Right lung (tissue), 10 donors: Measurements from ENCODE around the gene TAOK2. TPM values are rescaled to one million over a fixed set of nuclear protein-coding genes. Genes with fewer than 3 reads are reported as not detected.
"Not testable (repeated sequence)": the region's sequence is repeated elsewhere in the genome, so short reads cannot be mapped to it uniquely, and the experiment has no call there.

Experiments
- DNase-seq, 2 donors: peaks; one replicate each; pipeline ENCODE4 v3.0.0-alpha.2; 2013
- long read RNA-seq, 8 donors: transcript quantifications; one replicate each; lab custom pipeline, GENCODE V29; 2026
- polyA plus RNA-seq, 5 donors: library from polyadenylated mRNA; unstranded; fragments of 120-200 nt; gene quantifications; one replicate each; pipeline versions ENCODE4 v1.2.1 to v1.2.3, GENCODE V29; 2013; ENCODE audit warnings: inconsistent platforms in 1 of 5, low replicate concordance in 1 of 5; ENCODE audit not compliant: insufficient read length in 5 of 5, insufficient read depth in 1 of 5

Gene TAOK2
- 10 to 100 TPM; 42.8 to 66.2 (median 54.0) TPM for polyA plus RNA-seq
- long read RNA-seq, donor 1, partial matches to known transcripts = 22 of 24 reads
- long read RNA-seq, donor 1, other reads (novel, unspliced or antisense) = 0 of 24 reads
- long read RNA-seq, donor 2, full-length matches to known transcripts = 4 of 4 reads
- long read RNA-seq, donor 2, partial matches to known transcripts = 0 of 4 reads
- long read RNA-seq, donor 2, other reads (novel, unspliced or antisense) = 0 of 4 reads
- long read RNA-seq, donor 3, transcript TAOK2-206 (2 exons, 1,721 nt) = major isoform, 5 of 10 reads
- long read RNA-seq, donor 3, partial matches to known transcripts = 5 of 10 reads
- long read RNA-seq, donor 3, other reads (novel, unspliced or antisense) = 0 of 10 reads
- long read RNA-seq, donor 4, partial matches to known transcripts = 15 of 19 reads
- long read RNA-seq, donor 4, other reads (novel, unspliced or antisense) = 0 of 19 reads
- long read RNA-seq, donor 5, full-length matches to known transcripts = 9 of 9 reads
- long read RNA-seq, donor 5, partial matches to known transcripts = 0 of 9 reads
- long read RNA-seq, donor 5, other reads (novel, unspliced or antisense) = 0 of 9 reads
- long read RNA-seq, donor 6, full-length matches to known transcripts = 9 of 20 reads
- long read RNA-seq, donor 6, partial matches to known transcripts = 11 of 20 reads
- long read RNA-seq, donor 6, other reads (novel, unspliced or antisense) = 0 of 20 reads
- long read RNA-seq, donor 7, full-length matches to known transcripts = 4 of 94 reads
- long read RNA-seq, donor 7, partial matches to known transcripts = 78 of 94 reads
- long read RNA-seq, donor 7, other reads (novel, unspliced or antisense) = 12 of 94 reads
- long read RNA-seq, donor 8, full-length matches to known transcripts = 2 of 7 reads
- long read RNA-seq, donor 8, partial matches to known transcripts = 5 of 7 reads
- long read RNA-seq, donor 8, other reads (novel, unspliced or antisense) = 0 of 7 reads

DNA sequence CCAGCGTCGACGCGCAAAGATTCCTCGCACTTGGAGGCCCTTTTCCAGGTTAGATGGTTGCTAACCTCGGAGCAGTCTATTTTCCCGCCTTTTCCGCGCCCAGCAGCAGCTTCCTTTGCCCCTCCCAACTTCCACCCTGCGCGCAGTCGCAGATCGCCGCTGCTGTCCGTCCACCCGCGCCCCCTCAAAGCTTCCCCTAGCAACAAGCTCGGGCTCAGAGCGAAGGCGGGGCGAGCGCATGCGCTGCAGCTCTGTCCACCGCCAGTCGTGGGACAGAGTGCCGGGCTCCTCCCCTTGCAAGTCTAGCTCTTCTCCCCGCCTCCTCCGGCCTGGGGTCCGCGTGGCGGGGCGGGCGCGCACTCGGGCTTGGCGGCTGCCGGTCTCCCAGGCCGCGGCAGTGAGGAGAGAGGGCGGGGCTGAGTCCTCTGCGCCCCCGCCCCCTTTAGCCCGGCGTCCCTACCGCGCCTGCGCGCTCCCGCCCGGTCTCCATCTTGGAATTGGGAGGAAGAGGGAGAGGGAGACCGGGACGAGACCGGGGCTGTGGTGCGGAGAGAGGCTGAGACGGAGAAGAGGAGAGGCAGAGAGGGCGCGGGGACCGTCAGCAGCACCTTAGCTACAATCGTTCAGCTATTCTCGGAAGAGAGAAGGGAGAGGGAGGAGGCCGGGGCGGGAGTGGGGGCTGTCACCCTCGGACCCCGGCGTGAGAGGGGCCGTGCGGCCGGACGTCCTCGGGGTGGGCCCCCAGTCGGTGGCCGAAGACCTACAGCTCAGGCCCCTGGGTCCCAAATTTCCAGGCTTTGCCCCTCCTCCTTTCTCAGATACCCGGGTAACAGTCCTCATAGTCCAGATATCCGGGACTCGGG, at the start of gene TAOK2:
TAOK2 (plus strand) TSS at position 485 of the 863 bp plus-strand sequence. CDS start 3,905 bp downstream, outside the sequence.
- peak; percentile 99 for DNase-seq

DNA sequence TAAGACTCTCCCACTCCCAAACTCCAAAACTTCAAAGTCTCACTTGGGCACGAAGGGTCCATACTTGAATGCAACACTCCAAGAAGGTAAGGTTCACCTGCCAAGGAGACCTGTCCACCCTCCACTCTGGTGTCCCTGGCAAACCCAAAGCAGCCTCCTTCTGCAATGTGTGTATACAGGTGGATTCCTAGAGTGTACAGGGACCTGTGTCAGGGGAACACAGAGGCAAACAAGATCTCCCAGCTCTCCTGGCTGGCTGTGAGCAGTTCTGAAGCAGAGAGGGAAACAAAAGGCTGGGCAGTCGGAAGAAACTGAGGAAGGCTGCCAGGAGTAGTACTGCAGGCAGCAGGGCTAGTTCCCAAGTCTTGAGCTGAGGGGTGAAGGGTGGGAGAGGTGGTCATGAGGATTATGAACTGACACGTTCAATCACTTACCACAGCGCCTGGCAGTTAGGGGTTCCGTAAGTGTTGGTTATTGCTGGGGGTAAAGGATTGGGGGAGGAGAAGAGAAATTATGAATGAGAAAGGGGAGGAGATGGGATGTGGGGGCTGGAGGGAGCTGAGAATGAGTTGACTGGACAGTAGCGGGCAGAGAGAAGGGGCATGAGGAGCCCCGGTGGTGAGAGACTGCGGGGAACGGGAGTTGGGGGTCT, 48.4 kb upstream of the TAOK2 start:
- no peak for DNase-seq

DNA sequence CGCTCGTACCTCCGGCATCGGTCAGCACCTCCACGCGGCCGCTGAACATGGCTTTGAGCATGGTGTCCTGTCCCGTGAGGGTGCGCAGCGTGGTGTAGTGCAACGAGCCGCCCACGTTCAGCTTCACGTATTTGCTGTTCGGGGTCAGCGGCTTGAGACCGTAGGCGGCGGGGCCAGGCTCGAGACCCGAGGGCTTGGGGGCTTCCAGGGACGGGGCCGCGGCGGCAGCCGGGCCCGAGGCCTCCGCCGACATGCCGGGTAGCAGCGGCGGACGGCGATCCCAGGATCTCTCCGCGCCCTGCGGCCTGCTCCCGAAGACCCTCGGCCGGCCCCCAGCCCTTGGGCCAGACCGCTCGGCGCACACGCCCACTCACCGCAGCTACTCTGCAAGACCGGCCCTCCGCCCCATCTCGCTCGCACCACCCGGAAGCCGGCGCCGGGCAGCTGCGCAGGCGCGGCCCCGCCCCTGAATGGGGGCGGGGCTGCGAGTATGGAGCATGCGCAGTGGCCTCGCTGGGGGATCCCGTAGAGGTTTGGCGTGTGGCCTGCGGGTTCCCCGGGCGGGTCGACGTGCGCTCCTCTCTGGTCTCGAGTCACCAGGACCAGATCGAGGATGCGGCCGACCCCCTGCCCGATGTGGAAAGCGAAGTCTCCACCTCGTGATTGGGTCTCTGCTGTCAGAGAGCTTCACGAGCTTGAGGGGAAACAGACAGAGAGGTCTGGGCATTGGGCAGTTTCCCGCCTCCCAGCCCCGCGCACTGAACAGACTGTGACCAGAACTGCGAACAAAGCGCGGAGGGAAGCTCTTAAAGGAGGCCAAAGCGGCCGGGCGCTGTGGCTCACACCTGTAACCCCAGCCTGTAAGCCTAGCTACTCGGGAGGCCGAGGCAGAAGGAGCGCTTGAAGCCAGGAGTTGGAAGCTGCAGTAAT, 47.6 kb upstream of the TAOK2 start, which contains the start of gene KCTD13:
KCTD13 (minus strand) TSS at position 446 of the 930 bp plus-strand sequence; CDS start at position 253, 193 bp downstream.
- peak; percentile 91 to 92 for DNase-seq

DNA sequence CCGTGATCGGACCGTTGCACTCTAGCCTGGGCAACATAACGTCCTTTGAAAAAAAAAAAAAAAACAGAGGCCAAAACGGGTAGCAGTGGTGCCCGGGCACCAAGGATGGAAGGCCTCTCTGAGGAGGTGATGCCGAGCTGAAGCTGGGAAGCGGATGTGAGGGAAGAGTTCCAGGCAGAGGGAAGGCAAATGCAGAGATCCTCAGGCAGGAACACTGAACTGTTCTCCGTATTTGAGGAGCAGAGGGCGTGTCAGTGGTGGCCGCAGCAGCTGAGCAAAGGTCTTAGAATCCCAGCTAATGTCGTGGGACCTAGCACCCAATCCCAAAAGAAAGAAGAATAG, 47.0 kb upstream of the TAOK2 start:
- DNase-seq = no peak

DNA sequence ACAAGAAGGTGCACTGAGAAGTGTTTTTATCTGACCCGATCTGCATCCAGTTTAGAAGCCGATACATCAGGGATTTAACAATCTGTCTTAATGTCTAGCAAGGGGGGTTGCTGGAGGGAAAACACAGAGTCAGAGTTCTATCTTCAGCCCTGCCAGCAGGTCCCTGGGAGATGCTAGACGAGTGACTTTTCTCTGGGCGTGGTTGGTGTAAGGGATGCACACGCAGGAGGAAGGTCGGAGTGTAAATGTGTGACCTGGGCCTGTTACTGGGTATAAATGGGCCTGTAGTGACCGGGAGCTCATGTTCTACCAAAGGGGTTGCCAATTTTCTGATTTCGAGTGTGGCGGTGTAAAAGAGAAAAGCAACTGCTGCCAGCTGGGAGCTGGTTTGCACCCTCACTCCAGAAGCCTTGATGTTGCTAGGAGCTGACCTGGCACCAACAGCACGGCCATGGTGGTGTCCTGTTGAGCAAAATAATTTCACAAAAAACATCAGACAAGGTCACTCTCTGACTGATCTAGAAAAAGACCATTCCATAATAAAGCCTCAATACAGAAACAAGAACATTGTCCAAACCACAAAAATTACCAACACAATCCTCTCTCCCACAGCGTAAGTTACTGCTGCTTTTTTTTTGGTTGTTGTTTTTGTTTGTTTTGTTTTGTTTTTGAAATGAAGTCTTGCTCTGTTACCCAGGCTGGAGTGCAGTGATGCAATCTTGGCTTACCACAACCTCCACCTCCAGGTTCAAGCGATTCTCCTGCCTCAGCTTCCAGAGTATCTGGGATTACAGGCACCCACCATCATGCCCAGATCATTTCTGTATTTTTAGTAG, 46.4 kb upstream of the TAOK2 start:
- no peak for DNase-seq

DNA sequence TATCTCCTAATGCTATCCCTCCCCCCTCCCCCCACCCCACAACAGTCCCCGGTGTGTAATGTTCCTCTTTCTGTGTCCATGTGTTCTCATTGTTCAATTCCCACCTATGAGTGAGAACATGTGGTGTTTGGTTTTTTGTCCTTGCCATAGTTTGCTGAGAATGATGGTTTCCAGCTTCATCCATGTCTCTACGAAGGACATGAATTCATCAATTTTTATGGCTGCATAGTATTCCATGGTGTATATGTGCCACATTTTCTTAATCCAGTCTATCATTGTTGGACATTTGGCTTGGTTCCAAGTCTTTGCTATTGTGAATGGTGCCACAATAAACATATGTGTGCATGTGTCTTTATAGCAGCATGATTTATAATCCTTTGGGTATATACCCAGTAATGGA, 41.9 kb upstream of the TAOK2 start:
- DNase-seq = not testable (repeated sequence)

DNA sequence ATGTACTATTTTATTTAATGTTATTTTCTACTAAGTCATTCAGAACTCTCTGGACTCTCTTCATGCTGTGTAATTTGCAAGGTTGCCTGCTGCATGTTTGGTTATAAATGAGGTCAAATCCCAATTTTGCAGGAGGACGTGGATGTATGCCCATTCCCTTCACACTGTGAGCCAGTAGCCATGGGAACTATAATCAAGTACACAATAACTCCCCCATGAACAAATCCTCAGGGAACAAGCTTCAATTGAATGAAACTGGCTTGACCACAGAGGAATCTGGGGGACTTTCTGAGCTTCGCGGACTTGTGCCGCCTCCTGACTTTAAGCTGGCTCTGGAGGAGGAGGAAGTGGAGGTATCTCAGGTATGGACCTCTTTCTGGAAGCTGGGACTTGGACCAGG, 33.0 kb upstream of the TAOK2 start:
- no peak for DNase-seq

DNA sequence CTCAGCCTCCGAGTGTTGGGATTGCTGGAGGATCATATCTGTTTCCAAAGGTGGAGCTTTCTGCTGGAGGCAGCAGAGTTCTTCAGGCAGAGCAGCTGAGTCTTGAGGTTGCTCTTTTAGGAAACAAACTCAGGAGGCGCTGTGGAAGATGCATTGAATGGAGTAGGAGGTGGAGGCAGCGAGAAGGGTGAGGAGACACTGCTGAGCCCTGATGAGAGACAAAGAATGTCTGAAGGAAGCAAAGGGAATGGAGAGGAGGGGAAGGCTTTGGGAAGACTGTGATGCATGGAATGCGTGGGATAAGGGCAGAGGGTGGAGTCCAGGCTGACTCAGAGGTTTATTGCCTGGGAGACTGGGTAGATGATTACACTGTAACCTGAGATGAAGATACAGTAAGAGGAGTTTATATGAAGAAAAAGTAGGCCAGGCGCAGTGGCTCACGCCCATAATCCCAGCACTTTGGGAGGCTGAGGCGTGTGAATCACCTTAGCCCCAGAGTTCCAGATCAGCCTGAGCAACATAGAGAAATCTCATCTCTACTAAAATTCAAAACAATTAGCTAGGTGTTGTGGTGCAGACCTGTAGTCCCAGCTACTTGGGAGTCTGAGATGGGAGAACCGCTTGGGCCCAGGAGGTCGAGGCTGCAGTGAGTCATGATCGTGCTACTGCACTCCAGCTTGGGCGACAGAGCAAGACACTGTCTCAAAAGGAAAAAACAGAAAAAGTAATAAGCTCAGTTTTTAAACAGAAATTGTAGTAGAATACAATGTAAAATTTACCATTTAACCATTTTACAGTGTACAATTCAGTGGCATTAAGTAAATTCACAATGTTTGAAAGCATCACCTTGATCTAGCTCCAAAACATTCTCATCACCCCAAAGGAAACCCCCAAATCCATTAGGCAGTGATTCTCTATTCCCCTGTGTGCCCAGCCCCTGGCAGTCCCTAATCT, 29.5 kb upstream of the TAOK2 start:
- no peak for DNase-seq

DNA sequence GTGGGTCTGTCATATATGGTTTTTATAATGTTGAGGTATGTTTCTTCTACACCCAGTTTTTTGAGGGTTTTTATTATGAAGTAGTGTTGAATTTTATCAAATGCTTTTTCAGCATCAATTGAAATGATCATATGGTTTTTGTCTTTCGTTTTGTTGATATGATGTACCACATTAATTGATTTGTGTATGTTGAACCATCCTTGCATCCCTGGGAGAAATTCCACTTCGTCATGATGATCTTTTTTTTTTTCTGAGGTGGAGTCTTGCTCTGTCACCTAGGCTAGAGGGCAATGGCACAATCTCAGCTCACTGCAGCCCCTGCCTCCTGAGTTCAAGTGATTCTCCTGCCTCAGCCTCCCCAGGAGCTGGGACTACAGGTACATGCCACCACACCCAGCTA, 25.8 kb upstream of the TAOK2 start:
- DNase-seq = no peak

DNA sequence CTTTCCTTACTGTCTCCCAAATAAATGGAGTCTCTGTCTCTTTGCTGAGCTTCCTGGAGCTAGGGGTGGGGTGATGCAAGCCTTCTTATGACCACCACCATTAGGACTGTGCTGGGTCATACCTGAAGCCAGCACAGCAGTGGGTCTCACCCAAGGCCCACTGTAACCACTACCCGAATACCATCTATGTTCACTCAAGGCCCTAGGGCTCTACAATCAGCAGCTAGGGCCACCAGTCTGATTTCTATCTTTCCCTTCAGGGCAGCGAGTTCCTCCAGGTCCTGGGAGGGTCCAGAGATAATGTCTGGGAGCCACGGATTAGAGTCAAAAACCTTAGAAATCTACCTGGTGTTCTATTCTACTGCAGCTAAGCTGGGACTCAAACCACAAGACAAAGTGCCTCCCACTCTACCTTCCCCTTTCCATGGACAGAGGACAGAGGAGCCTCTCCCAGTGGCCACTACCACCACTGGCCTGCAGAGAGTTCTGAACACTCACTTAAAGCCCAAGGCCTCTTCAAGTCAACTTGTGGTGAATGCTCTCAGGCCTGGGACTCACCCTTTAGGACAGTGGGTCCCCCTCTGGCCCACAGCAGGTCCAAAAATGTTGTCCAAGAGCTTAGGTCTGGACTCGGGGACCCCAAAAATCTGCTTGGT, 22.7 kb upstream of the TAOK2 start:
- no peak for DNase-seq

DNA sequence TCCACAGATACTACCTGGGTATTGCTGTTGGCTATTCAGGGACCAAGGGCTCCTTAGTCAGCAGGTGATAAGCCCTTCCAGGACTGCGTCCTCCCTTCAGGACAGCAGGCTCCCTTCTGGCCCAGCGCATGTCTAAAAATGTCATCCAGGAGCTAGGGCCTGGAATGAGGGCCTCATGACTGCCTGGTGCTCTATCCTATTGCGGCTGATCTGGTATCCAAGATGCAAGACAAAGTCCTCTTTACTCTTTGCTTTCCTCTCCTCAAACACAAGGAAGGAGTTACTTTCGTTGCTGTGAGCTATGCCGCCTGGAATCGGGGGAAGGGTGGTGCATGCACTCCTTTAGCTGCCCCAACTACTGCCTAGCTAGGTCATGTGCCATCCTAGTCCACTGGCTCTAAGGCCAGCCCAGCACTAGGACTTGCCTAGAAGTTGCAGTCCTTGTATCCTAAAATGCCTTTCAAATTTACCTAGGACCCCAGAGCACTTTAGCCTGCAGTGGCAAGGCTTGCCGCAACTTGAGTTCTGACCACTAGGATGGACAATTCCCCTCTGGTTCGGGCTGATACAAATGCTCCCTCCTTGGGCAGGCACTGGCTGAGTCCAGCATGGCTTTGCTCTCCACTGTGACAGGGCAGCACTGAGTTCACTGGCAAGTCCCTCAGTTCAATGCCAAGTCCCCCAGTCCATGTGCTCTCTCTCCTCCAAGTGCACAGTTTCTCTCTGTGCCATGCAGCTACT, 21.9 kb upstream of the TAOK2 start:
- DNase-seq = no peak

DNA sequence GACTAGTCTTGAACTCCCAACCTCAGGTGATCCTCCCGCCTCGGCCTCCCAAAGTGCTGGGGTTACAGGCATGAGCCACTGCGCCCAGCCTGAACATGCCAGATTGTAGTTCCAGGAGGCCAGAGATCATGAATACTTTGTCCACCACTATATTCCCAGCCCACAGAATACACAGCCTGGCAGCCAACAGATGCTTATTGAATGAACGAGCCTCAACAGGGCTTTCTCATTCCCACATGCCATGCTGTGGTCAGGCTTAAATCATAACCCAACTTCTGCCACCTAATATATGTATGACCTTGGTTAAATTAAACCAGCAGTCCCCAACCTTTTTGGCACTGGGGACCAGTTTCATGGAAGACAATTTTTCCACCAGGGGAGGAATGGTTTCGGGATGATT, 14.9 kb upstream of the TAOK2 start:
- DNase-seq = no peak

DNA sequence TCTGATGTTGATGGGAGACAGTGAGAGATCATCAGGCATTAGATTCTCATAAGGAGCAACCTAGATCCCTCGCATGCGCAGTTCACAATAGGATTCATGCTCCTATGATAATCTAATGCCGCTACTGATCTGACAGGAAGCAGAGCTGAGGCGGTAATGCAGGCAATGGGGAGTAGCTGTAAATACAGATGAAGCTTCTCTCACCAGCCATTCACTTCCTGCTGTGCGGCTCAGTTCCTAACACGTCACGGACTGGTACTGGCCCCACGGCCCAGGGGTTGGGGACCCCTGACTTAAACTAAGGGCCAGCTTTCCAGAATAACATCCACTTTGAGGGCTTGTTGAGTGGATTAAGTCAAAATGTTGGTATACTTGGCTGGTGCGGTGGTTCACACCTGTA, 14.4 kb upstream of the TAOK2 start:
- DNase-seq = no peak

DNA sequence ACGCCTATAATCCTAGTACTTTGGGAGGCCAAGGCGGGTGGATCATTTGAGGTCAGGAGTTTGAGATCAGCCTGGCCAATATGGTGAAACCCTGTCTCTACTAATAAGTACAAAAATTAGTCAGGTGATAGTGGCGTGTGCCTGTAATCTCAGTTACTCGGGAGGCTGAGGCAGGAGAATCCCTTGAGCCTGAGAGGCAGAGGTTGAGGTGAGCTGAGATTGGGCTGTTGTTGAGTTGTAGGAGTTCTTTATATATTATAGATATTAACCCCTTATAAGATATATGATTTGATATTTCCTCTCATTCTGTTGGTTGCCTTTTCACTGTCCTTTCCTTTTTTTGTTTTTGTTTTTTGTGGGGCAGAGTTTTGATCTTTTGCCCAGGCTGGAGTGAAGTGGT, 13.8 kb upstream of the TAOK2 start:
- not testable (repeated sequence) for DNase-seq

DNA sequence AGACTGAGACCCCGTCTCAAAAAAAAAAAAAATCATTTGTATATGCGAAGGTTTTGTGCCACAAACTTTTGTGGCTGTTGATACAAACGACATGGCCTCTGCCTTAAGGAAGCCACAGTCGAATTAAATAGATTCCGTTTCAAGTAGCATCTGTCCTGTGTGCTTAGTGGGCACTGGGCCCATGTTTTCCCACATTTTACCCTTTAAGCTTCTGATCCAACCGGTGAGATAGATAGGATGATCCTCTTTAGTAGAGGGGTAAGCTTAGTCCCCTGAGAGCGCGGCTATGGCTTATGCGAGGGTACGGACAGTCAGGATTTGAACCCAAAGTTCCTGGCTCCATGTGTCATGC, 12.6 kb upstream of the TAOK2 start:
- DNase-seq = no peak
